Measurements from ENCODE around the gene MTX1. TPM values are rescaled to one million over a fixed set of nuclear protein-coding genes. Genes with fewer than 3 reads are reported as not detected.
A peak's percentile ranks its signal among the peaks of the same experiment; 100 is the strongest.
"Not testable (repeated sequence)": the region's sequence is repeated elsewhere in the genome, so short reads cannot be mapped to it uniquely, and the experiment has no call there.

Gene MTX1, protein sequence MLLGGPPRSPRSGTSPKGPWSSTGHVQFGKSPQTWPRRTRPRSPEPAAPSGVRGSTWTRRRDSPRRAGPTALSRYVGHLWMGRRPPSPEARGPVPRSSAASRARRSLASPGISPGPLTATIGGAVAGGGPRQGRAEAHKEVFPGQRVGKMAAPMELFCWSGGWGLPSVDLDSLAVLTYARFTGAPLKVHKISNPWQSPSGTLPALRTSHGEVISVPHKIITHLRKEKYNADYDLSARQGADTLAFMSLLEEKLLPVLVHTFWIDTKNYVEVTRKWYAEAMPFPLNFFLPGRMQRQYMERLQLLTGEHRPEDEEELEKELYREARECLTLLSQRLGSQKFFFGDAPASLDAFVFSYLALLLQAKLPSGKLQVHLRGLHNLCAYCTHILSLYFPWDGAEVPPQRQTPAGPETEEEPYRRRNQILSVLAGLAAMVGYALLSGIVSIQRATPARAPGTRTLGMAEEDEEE
- 39.6 and 40.4 TPM in 2 replicates for polyA plus RNA-seq (2013)

DNA sequence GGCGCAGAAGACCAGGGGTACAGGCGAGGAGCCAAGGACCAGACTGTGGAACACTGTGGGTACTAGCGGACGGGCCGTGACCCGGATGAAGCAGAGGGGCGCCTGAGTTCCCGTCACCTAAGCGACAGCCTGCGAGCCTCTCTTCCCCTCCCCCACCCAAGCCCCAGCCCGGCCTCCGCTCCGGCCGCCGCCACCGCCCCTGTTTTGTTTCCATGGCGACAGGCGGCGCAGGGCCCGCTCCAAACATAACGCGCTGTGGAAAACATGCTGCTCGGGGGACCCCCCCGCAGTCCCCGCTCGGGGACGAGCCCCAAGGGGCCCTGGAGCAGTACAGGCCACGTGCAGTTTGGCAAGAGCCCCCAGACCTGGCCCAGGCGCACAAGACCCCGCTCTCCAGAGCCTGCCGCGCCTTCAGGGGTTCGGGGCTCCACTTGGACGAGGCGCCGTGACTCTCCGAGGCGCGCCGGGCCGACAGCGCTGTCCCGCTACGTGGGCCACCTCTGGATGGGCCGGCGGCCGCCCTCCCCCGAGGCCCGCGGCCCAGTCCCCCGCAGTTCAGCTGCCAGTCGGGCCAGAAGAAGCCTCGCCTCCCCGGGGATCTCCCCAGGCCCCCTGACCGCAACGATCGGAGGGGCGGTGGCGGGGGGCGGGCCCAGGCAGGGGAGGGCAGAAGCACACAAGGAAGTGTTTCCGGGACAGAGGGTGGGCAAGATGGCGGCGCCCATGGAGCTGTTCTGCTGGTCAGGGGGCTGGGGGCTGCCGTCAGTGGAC is at the start of gene MTX1:
MTX1 (plus strand) TSS at position 155 of the 771 bp plus-strand sequence; CDS start at position 265, 110 bp downstream.
- Histone ChIP-seq H2BK12ac (ENCODE audit: low read length) (peak within 1 kb of the TSS; percentile 89), H3K14ac (ENCODE audit: low read length) (peak within 1 kb of the TSS; percentile 97), H3K9ac (ENCODE audit: low read length) (peak within 1 kb of the TSS; percentile 85), H3K79me2 (ENCODE audit: control insufficient read depth, insufficient read depth, low read length, poor library complexity) (peaks cover 12% of the 10 kb centered on the region), H4K12ac (ENCODE audit: low read depth, low read length) (peak within 1 kb of the TSS; percentile 96), H2AFZ (ENCODE audit: insufficient read depth, low read length, poor library complexity) (peak within 1 kb of the TSS; percentile 94), H3K36me3 (ENCODE audit: control insufficient read depth in 1 of 2, insufficient read depth in 2 of 2, low read length in 2 of 2) (peaks cover 11 to 14% of the 10 kb centered on the region in 2 experiments), H3K4me2 (ENCODE audit: low read length) (peak within 1 kb of the TSS; percentile 99), H3K27me3 (ENCODE audit: insufficient read depth, low read length) (no peaks in the 10 kb centered on the region), H3K4me1 (ENCODE audit: control insufficient read depth in 1 of 2, insufficient read depth in 2 of 2, low read length in 2 of 2) (peaks cover 12 to 14% of the 10 kb centered on the region in 2 experiments), H3K23ac (ENCODE audit: low read length) (no peak within 1 kb of the TSS), H3K18ac (ENCODE audit: low read length) (peak within 1 kb of the TSS; percentile 98), H4K8ac (ENCODE audit: low read depth, low read length) (peak within 1 kb of the TSS; percentile 95), H3K4me3 (ENCODE audit: low read depth, low read length) (peak within 1 kb of the TSS; percentile 90), H2AK5ac (ENCODE audit: low read length) (peak within 1 kb of the TSS; percentile 90), H3K27ac (ENCODE audit: low read depth, low read length) (peak within 1 kb of the TSS; percentile 77), H2BK5ac (ENCODE audit: low read depth, low read length, poor library complexity) (peak within 1 kb of the TSS; percentile 98), H2BK120ac (ENCODE audit: insufficient read depth, low read length, poor library complexity) (peak within 1 kb of the TSS; percentile 97), H3K9me3 (ENCODE audit: insufficient read depth, low read depth, low read length) (no peaks in the 10 kb centered on the region), H4K91ac (ENCODE audit: low read depth, low read length) (peak within 1 kb of the TSS; percentile 99), H3K4ac (ENCODE audit: low read depth, low read length) (peak within 1 kb of the TSS; percentile 98), H3K79me1 (ENCODE audit: low read length) (peaks cover 18% of the 10 kb centered on the region)
- no CpG with 5 or more reads among the region's 64 CpGs for WGBS (ENCODE audit: extremely low coverage, insufficient coverage, insufficient read length)
- peak; percentile 80 to 83 for DNase-seq

DNA sequence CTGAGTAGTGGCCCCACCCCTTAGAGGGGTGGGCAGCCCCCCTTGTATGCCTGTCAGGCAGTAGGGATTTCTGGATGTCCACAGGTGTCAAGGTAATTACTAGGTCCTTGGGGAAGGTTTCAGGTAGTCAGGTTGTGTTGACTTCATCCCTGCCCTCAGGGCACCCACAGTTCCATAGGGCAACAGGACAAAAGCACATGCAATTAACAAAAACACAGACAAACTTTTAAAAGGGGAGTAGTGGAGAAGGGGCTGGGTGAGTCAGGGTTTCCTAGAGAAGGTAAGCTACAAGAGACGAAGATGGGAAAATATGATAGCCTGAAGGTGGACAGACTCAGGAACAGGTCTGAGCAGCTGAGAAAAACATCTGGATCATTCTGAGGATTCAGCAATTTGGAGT is 49.5 kb upstream of the MTX1 start:
- H3K14ac ChIP-seq (ENCODE audit: low read length), result no peak overlapping the region
- H4K12ac ChIP-seq (ENCODE audit: low read depth, low read length), result no peak overlapping the region
- no peak overlapping the region for H3K23ac ChIP-seq (ENCODE audit: low read length)
- H4K8ac ChIP-seq (ENCODE audit: low read depth, low read length), result no peak overlapping the region
- no peak overlapping the region for H2AK5ac ChIP-seq (ENCODE audit: low read length)
- peaks cover 0 to 4% of the 10 kb centered on the region in 2 experiments for H3K4me1 ChIP-seq (ENCODE audit: control insufficient read depth in 1 of 2, insufficient read depth in 2 of 2, low read length in 2 of 2)
- H2AFZ ChIP-seq (ENCODE audit: insufficient read depth, low read length, poor library complexity), result no peak overlapping the region
- H3K9ac ChIP-seq (ENCODE audit: low read length), result no peak overlapping the region
- no peaks in the 10 kb centered on the region for H3K27me3 ChIP-seq (ENCODE audit: insufficient read depth, low read length)
- H2BK12ac ChIP-seq (ENCODE audit: low read length), result no peak overlapping the region
- no peak overlapping the region for H3K4ac ChIP-seq (ENCODE audit: low read depth, low read length)
- no peak overlapping the region for H3K4me2 ChIP-seq (ENCODE audit: low read length)
- no peak overlapping the region for H4K91ac ChIP-seq (ENCODE audit: low read depth, low read length)
- H3K18ac ChIP-seq (ENCODE audit: low read length), result no peak overlapping the region
- H3K79me1 ChIP-seq (ENCODE audit: low read length), result no peaks in the 10 kb centered on the region
- peak; percentile 93 to 97 for DNase-seq
- no peak overlapping the region for H3K4me3 ChIP-seq (ENCODE audit: low read depth, low read length)
- no peak overlapping the region for H2BK5ac ChIP-seq (ENCODE audit: low read depth, low read length, poor library complexity)
- H3K9me3 ChIP-seq (ENCODE audit: insufficient read depth, low read depth, low read length), result no peaks in the 10 kb centered on the region
- no peak overlapping the region for H2BK120ac ChIP-seq (ENCODE audit: insufficient read depth, low read length, poor library complexity)
- no peaks in the 10 kb centered on the region for H3K79me2 ChIP-seq (ENCODE audit: control insufficient read depth, insufficient read depth, low read length, poor library complexity)
- WGBS (ENCODE audit: extremely low coverage, insufficient coverage, insufficient read length), result no CpG with 5 or more reads among the region's 1 CpG
- H3K27ac ChIP-seq (ENCODE audit: low read depth, low read length), result no peak overlapping the region
- H3K36me3 ChIP-seq (ENCODE audit: control insufficient read depth in 1 of 2, insufficient read depth in 2 of 2, low read length in 2 of 2), result no peaks in the 10 kb centered on the region

DNA sequence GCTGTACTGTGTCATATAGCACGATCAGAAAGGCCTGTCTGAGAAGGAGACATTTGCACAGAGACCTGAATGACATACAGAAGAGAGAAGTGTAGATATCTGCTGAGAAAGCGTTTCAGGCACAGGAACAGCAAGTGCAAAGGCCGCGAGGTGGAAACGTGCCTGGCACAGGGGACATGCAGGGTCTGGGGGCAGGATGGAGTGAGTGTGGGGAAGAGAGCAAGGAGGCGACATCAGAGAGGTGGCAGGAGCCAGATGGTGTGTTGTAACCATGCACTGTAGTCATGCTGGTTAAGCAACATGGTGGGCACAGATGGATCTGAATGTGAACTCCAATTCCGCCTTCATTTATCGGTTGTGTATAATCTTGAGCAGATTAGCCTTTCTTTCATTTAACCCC is 48.4 kb upstream of the MTX1 start:
- Histone ChIP-seq H3K79me2 (ENCODE audit: control insufficient read depth, insufficient read depth, low read length, poor library complexity) (no peaks in the 10 kb centered on the region), H3K4ac (ENCODE audit: low read depth, low read length) (no peak overlapping the region), H2AK5ac (ENCODE audit: low read length) (no peak overlapping the region), H2BK12ac (ENCODE audit: low read length) (no peak overlapping the region), H4K91ac (ENCODE audit: low read depth, low read length) (no peak overlapping the region), H3K9ac (ENCODE audit: low read length) (no peak overlapping the region), H3K79me1 (ENCODE audit: low read length) (no peaks in the 10 kb centered on the region), H3K18ac (ENCODE audit: low read length) (no peak overlapping the region), H3K4me2 (ENCODE audit: low read length) (no peak overlapping the region), H2AFZ (ENCODE audit: insufficient read depth, low read length, poor library complexity) (no peak overlapping the region), H3K4me3 (ENCODE audit: low read depth, low read length) (no peak overlapping the region), H3K27ac (ENCODE audit: low read depth, low read length) (no peak overlapping the region), H3K14ac (ENCODE audit: low read length) (no peak overlapping the region), H2BK5ac (ENCODE audit: low read depth, low read length, poor library complexity) (no peak overlapping the region), H4K12ac (ENCODE audit: low read depth, low read length) (no peak overlapping the region), H2BK120ac (ENCODE audit: insufficient read depth, low read length, poor library complexity) (no peak overlapping the region), H3K23ac (ENCODE audit: low read length) (no peak overlapping the region), H3K4me1 (ENCODE audit: control insufficient read depth in 1 of 2, insufficient read depth in 2 of 2, low read length in 2 of 2) (peaks cover 0 to 4% of the 10 kb centered on the region in 2 experiments), H4K8ac (ENCODE audit: low read depth, low read length) (no peak overlapping the region), H3K27me3 (ENCODE audit: insufficient read depth, low read length) (no peaks in the 10 kb centered on the region), H3K9me3 (ENCODE audit: insufficient read depth, low read depth, low read length) (no peaks in the 10 kb centered on the region), H3K36me3 (ENCODE audit: control insufficient read depth in 1 of 2, insufficient read depth in 2 of 2, low read length in 2 of 2) (no peaks in the 10 kb centered on the region)
- no CpG with 5 or more reads among the region's 8 CpGs for WGBS (ENCODE audit: extremely low coverage, insufficient coverage, insufficient read length)
- no peak for DNase-seq

DNA sequence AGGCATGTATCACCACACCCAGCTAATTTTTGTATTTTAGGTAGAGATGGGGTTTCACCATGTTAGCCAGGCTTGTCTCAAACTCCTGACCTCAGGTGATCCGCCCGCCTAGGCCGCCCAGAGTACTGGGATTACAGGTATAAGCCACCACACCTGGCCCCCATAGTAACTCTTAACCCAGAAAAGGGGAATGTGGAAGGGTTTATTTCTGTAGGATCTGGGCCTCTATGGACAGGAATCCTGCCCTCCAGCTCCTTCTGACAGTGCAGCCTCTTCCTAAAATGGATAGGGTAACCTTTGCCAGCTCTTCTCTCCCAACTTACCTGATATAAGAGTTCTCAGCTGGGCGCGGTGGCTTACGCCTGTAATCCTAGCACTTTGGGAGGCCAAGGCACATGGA is 45.9 kb upstream of the MTX1 start:
- not testable (repeated sequence) for H2BK12ac ChIP-seq (ENCODE audit: low read length); H3K79me1 ChIP-seq (ENCODE audit: low read length); H3K9ac ChIP-seq (ENCODE audit: low read length); H4K8ac ChIP-seq (ENCODE audit: low read depth, low read length); H3K4me3 ChIP-seq (ENCODE audit: low read depth, low read length); H3K18ac ChIP-seq (ENCODE audit: low read length); H3K27me3 ChIP-seq (ENCODE audit: insufficient read depth, low read length); H3K9me3 ChIP-seq (ENCODE audit: insufficient read depth, low read depth, low read length); H3K14ac ChIP-seq (ENCODE audit: low read length); H2AK5ac ChIP-seq (ENCODE audit: low read length); H4K12ac ChIP-seq (ENCODE audit: low read depth, low read length); H3K79me2 ChIP-seq (ENCODE audit: control insufficient read depth, insufficient read depth, low read length, poor library complexity); H2BK120ac ChIP-seq (ENCODE audit: insufficient read depth, low read length, poor library complexity); H3K36me3 ChIP-seq (ENCODE audit: control insufficient read depth in 1 of 2, insufficient read depth in 2 of 2, low read length in 2 of 2); H2AFZ ChIP-seq (ENCODE audit: insufficient read depth, low read length, poor library complexity); H4K91ac ChIP-seq (ENCODE audit: low read depth, low read length); H3K27ac ChIP-seq (ENCODE audit: low read depth, low read length); H3K4ac ChIP-seq (ENCODE audit: low read depth, low read length); H3K23ac ChIP-seq (ENCODE audit: low read length); H2BK5ac ChIP-seq (ENCODE audit: low read depth, low read length, poor library complexity); H3K4me2 ChIP-seq (ENCODE audit: low read length)
- WGBS (ENCODE audit: extremely low coverage, insufficient coverage, insufficient read length), result no CpG with 5 or more reads among the region's 6 CpGs
- DNase-seq, result peak; percentile 93 to 95
- peaks cover 4 to 16% of the 10 kb centered on the region in 2 experiments for H3K4me1 ChIP-seq (ENCODE audit: control insufficient read depth in 1 of 2, insufficient read depth in 2 of 2, low read length in 2 of 2)
